ENCODE data around the gene RIN1. TPM values are rescaled to one million over a fixed set of nuclear protein-coding genes. Genes with fewer than 3 reads are reported as not detected.

Gene RIN1
- total RNA-seq, 2 experiments from 2014 or later = 1.2 to 1.6 TPM

DNA sequence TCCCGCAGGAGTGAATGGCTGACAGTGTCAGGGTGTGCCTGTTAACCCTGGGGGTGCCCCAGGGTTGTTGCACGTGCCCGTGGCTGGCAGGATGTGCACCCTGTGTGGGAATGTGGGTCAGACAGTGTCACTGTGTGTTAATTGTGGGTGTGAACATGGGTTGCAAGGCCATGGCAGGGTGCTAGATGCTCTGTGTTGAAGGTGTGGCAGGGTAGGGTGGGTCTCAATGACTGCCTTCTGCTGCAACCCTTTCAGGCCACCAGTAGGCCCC is 8.3 kb downstream of the RIN1 start:
- H3K9me3 ChIP-seq (ENCODE audit: control insufficient read depth in 1 of 2, insufficient read depth in 1 of 2, low read length in 2 of 2) = no peaks in the 10 kb centered on the region
- CTCF ChIA-PET = no interaction called here
- POLR2A ChIA-PET = interaction anchor here (1.4 kb wide), 1 partner anchor 16 kb away, joined by 11 read pairs; no protein-coding TSS in a partner anchor
- intact Hi-C loops (cut with DNase I, micrococcal nuclease) = loop anchor here (1.0 to 5.0 kb wide), 4 partner anchors 16 to 59 kb away; partner anchors contain the start of gene BRMS1 (in 1 of the 2)
- DNase-seq (peak in 3 of 14 experiments; percentile 54 to 80 (median 64)), ATAC-seq (ENCODE audit: poor library complexity) (peak; percentile 35)
- peaks cover 45% of the 10 kb centered on the region for H3K4me1 Mint-ChIP-seq (ENCODE audit: low read depth)
- H3K4me3 Mint-ChIP-seq = peak overlapping the region; percentile 42
- H3K4me1 ChIP-seq (ENCODE audit: insufficient read depth, low read length) = peaks cover 46% of the 10 kb centered on the region
- no peaks in the 10 kb centered on the region for H3K9me3 Mint-ChIP-seq
- TF ChIP-seq, protein P1, sequence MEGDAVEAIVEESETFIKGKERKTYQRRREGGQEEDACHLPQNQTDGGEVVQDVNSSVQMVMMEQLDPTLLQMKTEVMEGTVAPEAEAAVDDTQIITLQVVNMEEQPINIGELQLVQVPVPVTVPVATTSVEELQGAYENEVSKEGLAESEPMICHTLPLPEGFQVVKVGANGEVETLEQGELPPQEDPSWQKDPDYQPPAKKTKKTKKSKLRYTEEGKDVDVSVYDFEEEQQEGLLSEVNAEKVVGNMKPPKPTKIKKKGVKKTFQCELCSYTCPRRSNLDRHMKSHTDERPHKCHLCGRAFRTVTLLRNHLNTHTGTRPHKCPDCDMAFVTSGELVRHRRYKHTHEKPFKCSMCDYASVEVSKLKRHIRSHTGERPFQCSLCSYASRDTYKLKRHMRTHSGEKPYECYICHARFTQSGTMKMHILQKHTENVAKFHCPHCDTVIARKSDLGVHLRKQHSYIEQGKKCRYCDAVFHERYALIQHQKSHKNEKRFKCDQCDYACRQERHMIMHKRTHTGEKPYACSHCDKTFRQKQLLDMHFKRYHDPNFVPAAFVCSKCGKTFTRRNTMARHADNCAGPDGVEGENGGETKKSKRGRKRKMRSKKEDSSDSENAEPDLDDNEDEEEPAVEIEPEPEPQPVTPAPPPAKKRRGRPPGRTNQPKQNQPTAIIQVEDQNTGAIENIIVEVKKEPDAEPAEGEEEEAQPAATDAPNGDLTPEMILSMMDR (IDR thresholded peaks at IDR 0.05) = no peak
- no peak overlapping the region for H3K4me3 ChIP-seq (ENCODE audit: low read length)
- no peaks in the 10 kb centered on the region for H3K36me3 Mint-ChIP-seq (ENCODE audit: low read depth)
- H3K27ac ChIP-seq (ENCODE audit: low read depth in 1 of 2, low read length in 2 of 2) = no peak overlapping the region
- H3K36me3 ChIP-seq (ENCODE audit: insufficient read depth, low read length) = no peaks in the 10 kb centered on the region
- no peaks in the 10 kb centered on the region for H3K27me3 Mint-ChIP-seq
- H3K27ac Mint-ChIP-seq = peak overlapping the region; percentile 85
- H3K27me3 ChIP-seq (ENCODE audit: control insufficient read depth in 1 of 2, insufficient read depth in 2 of 2, low read length in 2 of 2) = no peaks in the 10 kb centered on the region

DNA sequence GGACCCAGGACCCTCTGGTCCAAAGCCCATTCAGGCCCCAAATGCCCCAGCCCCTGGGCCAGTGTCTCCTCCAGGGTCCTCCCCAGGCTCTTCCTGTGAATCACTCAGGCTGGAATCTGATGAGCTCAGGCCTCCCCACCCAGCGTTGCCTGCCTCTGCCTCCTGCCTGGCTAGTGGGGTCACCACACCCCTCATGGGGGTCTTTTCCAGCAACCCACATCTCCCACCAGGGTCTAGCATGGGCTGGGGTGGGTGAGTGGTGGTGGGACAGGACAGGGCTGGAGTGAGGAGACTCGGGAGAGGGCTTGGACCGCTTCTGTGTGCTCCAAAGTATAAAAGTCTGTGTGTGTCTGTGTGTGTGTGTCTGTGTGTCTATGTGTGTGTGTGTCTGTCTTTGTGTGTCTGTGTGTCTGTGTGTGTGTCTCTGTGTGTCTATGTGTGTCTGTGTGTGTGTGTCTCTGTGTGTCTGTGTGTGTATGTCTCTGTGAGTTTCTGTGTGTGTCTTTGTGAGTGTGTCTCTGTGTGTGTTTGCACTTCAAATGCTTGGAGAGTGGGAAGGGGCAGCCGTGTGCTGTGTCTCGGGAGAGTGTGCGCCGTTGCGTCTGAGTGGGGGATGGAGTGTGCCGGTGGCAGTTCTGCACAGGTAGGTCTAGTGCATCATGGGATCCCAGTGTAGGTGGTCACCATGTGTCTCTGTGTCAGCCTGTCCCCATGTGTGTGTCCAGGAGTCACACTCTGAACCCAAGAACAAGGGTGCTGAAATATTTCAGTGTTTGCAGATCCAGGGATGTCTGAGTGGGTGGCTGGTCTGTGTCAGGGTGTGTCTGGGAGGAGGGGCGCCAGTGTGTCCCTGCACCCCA is 8.8 kb downstream of the RIN1 start:
- Histone ChIP-seq H3K27ac (ENCODE audit: low read depth in 1 of 2, low read length in 2 of 2) (peak overlapping the region in 1 of 2 donors; percentile 13), H3K4me3 (ENCODE audit: low read length) (no peak overlapping the region), H3K27me3 (ENCODE audit: control insufficient read depth in 1 of 2, insufficient read depth in 2 of 2, low read length in 2 of 2) (no peaks in the 10 kb centered on the region), H3K9me3 (ENCODE audit: control insufficient read depth in 1 of 2, insufficient read depth in 1 of 2, low read length in 2 of 2) (no peaks in the 10 kb centered on the region), H3K36me3 (ENCODE audit: insufficient read depth, low read length) (no peaks in the 10 kb centered on the region), H3K4me1 (ENCODE audit: insufficient read depth, low read length) (peaks cover 46% of the 10 kb centered on the region)
- DNase-seq = no peak
- no peak for ATAC-seq (ENCODE audit: poor library complexity)
- peak overlapping the region; percentile 85 for H3K27ac Mint-ChIP-seq
- H3K36me3 Mint-ChIP-seq (ENCODE audit: low read depth) = no peaks in the 10 kb centered on the region
- H3K4me1 Mint-ChIP-seq (ENCODE audit: low read depth) = peaks cover 50% of the 10 kb centered on the region
- H3K4me3 Mint-ChIP-seq = peak overlapping the region; percentile 22
- intact Hi-C loops (cut with DNase I, micrococcal nuclease) = loop anchor here (1.0 to 5.0 kb wide), 4 partner anchors 15 to 60 kb away; partner anchors contain the start of gene BRMS1 (in 1 of the 2)
- H3K27me3 Mint-ChIP-seq = no peaks in the 10 kb centered on the region
- CTCF ChIA-PET = interaction anchor here (1.4 kb wide), 1 partner anchor 38 kb away, joined by 3 read pairs; the partner anchor contains the start of gene YIF1A
- TF ChIP-seq, protein P1 (IDR thresholded peaks at IDR 0.05) = no peak
- H3K9me3 Mint-ChIP-seq = no peaks in the 10 kb centered on the region
- POLR2A ChIA-PET = interaction anchor here (0.8 to 3.0 kb wide), 4 partner anchors 10 to 61 kb away, joined by 3 to 39 read pairs (median 12); partner anchors contain the start of gene CD248

DNA sequence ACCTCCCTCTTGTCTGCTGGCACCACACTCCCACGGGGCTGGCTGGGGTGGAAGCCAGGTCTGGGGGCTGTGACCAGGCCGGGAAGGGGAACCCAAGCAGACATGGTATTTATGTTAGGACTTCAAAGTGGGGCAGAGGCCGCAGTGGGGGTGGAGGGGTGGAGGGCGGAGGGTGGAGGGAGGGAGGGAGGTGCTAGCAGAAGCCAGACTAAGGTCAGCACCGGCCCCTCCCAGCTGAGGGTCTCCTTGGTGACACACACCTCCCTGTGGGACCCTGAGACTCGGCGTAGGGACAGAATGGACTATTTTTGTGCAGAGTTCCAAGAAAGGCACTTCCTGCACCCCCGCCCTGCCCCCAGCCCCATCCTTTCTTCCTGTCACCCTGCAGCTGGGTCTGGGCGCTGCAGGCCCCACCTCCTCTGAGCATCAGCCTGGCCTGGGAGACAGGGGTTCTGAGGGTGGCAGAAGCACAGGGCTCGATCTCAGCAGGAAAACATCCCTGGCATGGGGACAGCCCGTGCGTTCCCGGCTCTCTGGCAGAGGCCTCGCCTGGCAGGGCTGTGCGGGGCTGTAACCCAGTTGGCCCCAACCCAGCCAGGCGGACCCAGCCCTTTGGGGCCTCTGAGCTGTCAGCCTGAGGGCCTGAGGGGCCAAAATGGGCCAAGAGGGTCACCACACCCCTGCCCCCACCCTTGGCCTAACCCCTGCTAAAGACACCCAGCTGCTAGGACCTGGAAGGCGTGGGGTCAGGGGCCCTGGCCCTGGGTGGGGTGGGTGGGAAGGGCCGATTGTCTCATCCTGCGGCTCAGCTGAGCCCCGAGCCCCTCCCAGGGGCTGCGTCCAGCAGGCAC is 9.7 kb downstream of the RIN1 start:
- Mint-ChIP-seq H3K36me3 (ENCODE audit: low read depth) (no peaks in the 10 kb centered on the region), H3K9me3 (no peaks in the 10 kb centered on the region), H3K4me3 (peak overlapping the region; percentile 20), H3K4me1 (ENCODE audit: low read depth) (peaks cover 54% of the 10 kb centered on the region), H3K27ac (peak overlapping the region; percentile 76), H3K27me3 (no peaks in the 10 kb centered on the region)
- ChIA-PET CTCF (interaction anchor here (1.0 to 1.4 kb wide), 2 partner anchors 15 to 37 kb away, joined by 3 read pairs; partner anchors contain the start of gene YIF1A), POLR2A (interaction anchor here (0.8 to 3.0 kb wide), 3 partner anchors 9 to 60 kb away, joined by 3 to 39 read pairs (median 12); partner anchors contain the start of gene CD248)
- Histone ChIP-seq H3K27me3 (ENCODE audit: control insufficient read depth in 1 of 2, insufficient read depth in 2 of 2, low read length in 2 of 2) (no peaks in the 10 kb centered on the region), H3K4me1 (ENCODE audit: insufficient read depth, low read length) (peaks cover 46% of the 10 kb centered on the region), H3K36me3 (ENCODE audit: insufficient read depth, low read length) (no peaks in the 10 kb centered on the region), H3K9me3 (ENCODE audit: control insufficient read depth in 1 of 2, insufficient read depth in 1 of 2, low read length in 2 of 2) (no peaks in the 10 kb centered on the region), H3K4me3 (ENCODE audit: low read length) (no peak overlapping the region), H3K27ac (ENCODE audit: low read depth in 1 of 2, low read length in 2 of 2) (peak overlapping the region; percentile 13 to 65)
- TF ChIP-seq, protein P1 (IDR thresholded peaks at IDR 0.05) = no peak
- peak in 9 of 14 experiments; percentile 30 to 72 (median 52) for DNase-seq
- ATAC-seq (ENCODE audit: poor library complexity) = peak; percentile 72
- intact Hi-C loops (cut with DNase I, micrococcal nuclease) = loop anchor here in 1 of 2 experiments (5.0 kb wide), 1 partner anchor 61 kb away; no protein-coding TSS in a partner anchor
